ENCODE results near the gene HPSE. TPM values are rescaled to one million over a fixed set of nuclear protein-coding genes. Genes with fewer than 3 reads are reported as not detected.
"Not testable (repeated sequence)": the region's sequence is repeated elsewhere in the genome, so short reads cannot be mapped to it uniquely, and the experiment has no call there.

Gene HPSE
- total and polyA plus RNA-seq, 9 donors: 0.18 to 1.1 (median 0.55) TPM

GRCh38 chr4:83316459-83317165, 18.0 kb downstream of the HPSE start:
- H3K27ac ChIP-seq (ENCODE audit: low read length): no peak overlapping the region

GRCh38 chr4:83315341-83315870, 19.2 kb downstream of the HPSE start:
- Histone ChIP-seq H3K9me3 (replicated peaks; ENCODE audit: control insufficient read depth, low read depth, low read length) (no peaks in the 10 kb centered on the region), H3K27ac (ENCODE audit: low read length) (no peak overlapping the region), H3K36me3 (ENCODE audit: control insufficient read depth, insufficient read depth, low read length) (no peaks in the 10 kb centered on the region), H3K4me3 (ENCODE audit: low read length) (no peak overlapping the region), H3K4me1 (ENCODE audit: control insufficient read depth, insufficient read depth, low read length) (no peaks in the 10 kb centered on the region), H3K27me3 (ENCODE audit: control insufficient read depth, insufficient read depth, low read length) (no peaks in the 10 kb centered on the region)
- WGBS (ENCODE audit: insufficient coverage): 84% methylated on average over 2 of the region's 4 CpGs
- DNase-seq: no peak

More at GRCh38 chr4:83316459-83317165, 18.0 kb downstream of the HPSE start:
- H3K36me3 ChIP-seq (ENCODE audit: control insufficient read depth, insufficient read depth, low read length): no peaks in the 10 kb centered on the region
- no peak for DNase-seq
- no peaks in the 10 kb centered on the region for H3K27me3 ChIP-seq (ENCODE audit: control insufficient read depth, insufficient read depth, low read length)
- 86% methylated on average over 2 of the region's 13 CpGs for whole genome bisulfite sequencing (ENCODE audit: insufficient coverage)
- H3K9me3 ChIP-seq (replicated peaks; ENCODE audit: control insufficient read depth, low read depth, low read length): no peaks in the 10 kb centered on the region
- no peaks in the 10 kb centered on the region for H3K4me1 ChIP-seq (ENCODE audit: control insufficient read depth, insufficient read depth, low read length)
- no peak overlapping the region for H3K4me3 ChIP-seq (ENCODE audit: low read length)

- WGBS (ENCODE audit: insufficient coverage): no CpG with 5 or more reads among the region's 4 CpGs
- no peaks in the 10 kb centered on the region for H3K27me3 ChIP-seq (ENCODE audit: control insufficient read depth, insufficient read depth, low read length)
- H3K4me3 ChIP-seq (ENCODE audit: low read length): no peak overlapping the region
- H3K9me3 ChIP-seq (replicated peaks; ENCODE audit: control insufficient read depth, low read depth, low read length): no peaks in the 10 kb centered on the region
- no peaks in the 10 kb centered on the region for H3K4me1 ChIP-seq (ENCODE audit: control insufficient read depth, insufficient read depth, low read length)
- no peak overlapping the region for H3K27ac ChIP-seq (ENCODE audit: low read length)
- DNase-seq: no peak
- no peaks in the 10 kb centered on the region for H3K36me3 ChIP-seq (ENCODE audit: control insufficient read depth, insufficient read depth, low read length)
Measured at GRCh38 chr4:83308672-83309071, 26.0 kb downstream of the HPSE start.

- Histone ChIP-seq H3K27ac (ENCODE audit: low read length) (no peak overlapping the region), H3K4me3 (ENCODE audit: low read length) (no peak overlapping the region), H3K36me3 (ENCODE audit: control insufficient read depth, insufficient read depth, low read length) (no peaks in the 10 kb centered on the region), H3K9me3 (replicated peaks; ENCODE audit: control insufficient read depth, low read depth, low read length) (no peaks in the 10 kb centered on the region), H3K4me1 (ENCODE audit: control insufficient read depth, insufficient read depth, low read length) (no peaks in the 10 kb centered on the region), H3K27me3 (ENCODE audit: control insufficient read depth, insufficient read depth, low read length) (no peaks in the 10 kb centered on the region)
- no peak for DNase-seq
- WGBS (ENCODE audit: insufficient coverage): no CpG with 5 or more reads among the region's 7 CpGs
Measured at GRCh38 chr4:83307920-83308319, 26.7 kb downstream of the HPSE start.

DNA sequence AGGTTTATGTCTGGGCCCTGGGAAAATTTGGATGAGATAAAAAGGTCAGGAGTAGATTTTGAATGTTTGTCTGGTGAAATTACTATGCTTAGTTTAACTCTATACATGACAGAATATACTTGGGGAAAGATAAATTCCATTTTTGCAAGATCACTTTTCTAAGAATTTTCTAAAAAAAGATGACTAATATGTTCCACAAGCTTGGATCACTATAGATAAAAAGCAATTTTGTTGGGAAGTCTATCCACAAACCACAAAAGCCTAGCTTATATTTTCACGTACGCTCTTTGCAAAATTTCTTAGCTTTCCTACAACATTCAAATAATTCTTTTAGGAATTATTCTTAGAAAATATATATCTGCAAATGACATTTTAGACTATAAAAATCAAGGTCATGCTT, 29.5 kb downstream of the HPSE start:
- no CpG with 5 or more reads among the region's 2 CpGs for WGBS (ENCODE audit: insufficient coverage)
- no peak for DNase-seq

GRCh38 chr4:83297548-83298260, 36.9 kb downstream of the HPSE start:
- Histone ChIP-seq H3K9me3 (replicated peaks; ENCODE audit: control insufficient read depth, low read depth, low read length) (no peaks in the 10 kb centered on the region), H3K27ac (ENCODE audit: low read length) (no peak overlapping the region), H3K36me3 (ENCODE audit: control insufficient read depth, insufficient read depth, low read length) (no peaks in the 10 kb centered on the region), H3K4me1 (ENCODE audit: control insufficient read depth, insufficient read depth, low read length) (no peaks in the 10 kb centered on the region), H3K27me3 (ENCODE audit: control insufficient read depth, insufficient read depth, low read length) (no peaks in the 10 kb centered on the region), H3K4me3 (ENCODE audit: low read length) (no peak overlapping the region)
- 75% methylated on average over 1 of the region's 3 CpGs for WGBS (ENCODE audit: insufficient coverage)
- DNase-seq: no peak

More for the DNA sequence above, 29.5 kb downstream of the HPSE start:
- Histone ChIP-seq H3K36me3 (ENCODE audit: control insufficient read depth, insufficient read depth, low read length) (no peaks in the 10 kb centered on the region), H3K27ac (ENCODE audit: low read length) (no peak overlapping the region), H3K4me3 (ENCODE audit: low read length) (no peak overlapping the region), H3K4me1 (ENCODE audit: control insufficient read depth, insufficient read depth, low read length) (no peaks in the 10 kb centered on the region), H3K27me3 (ENCODE audit: control insufficient read depth, insufficient read depth, low read length) (no peaks in the 10 kb centered on the region), H3K9me3 (replicated peaks; ENCODE audit: control insufficient read depth, low read depth, low read length) (no peaks in the 10 kb centered on the region)

DNA sequence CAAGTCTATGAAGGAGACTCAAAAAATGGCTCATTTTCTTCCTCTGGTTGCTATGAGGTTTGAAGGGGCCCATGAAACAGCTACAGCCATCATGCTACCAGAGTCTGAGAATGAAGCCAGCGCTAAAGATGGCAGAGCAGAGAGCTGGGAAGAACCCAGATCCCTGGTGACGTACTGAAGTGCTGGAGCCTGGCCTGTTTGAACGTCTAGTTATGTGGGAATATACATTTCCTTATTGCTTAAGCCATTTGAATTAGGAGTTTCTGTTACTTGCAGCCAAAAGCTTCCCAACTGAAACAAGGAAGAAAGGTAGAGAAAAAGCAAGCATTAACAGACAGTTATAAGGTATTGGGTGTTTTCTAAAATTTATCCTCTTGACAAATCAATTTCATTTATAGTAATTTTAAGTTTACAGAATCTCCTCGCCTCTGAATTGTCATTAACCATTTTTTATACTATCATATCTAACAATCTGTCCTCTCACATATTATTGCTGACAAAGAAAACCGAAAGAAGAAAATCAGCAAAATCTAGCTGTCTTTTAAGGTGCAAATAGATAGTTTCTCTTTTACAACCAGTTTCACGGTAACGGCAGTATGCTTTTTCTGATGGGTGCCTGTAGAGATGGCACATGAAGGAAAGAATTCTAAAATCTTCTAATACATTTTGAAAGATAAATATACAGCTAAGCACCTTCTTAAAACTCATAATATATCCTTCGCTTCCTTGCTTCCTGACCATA, 41.2 kb downstream of the HPSE start:
- no CpG with 5 or more reads among the region's 8 CpGs for WGBS (ENCODE audit: insufficient coverage)
- DNase-seq: no peak

GRCh38 chr4:83290059-83290774, 44.4 kb downstream of the HPSE start:
- H3K36me3 ChIP-seq (ENCODE audit: control insufficient read depth, insufficient read depth, low read length); H3K27ac ChIP-seq (ENCODE audit: low read length); H3K4me3 ChIP-seq (ENCODE audit: low read length); DNase-seq; H3K27me3 ChIP-seq (ENCODE audit: control insufficient read depth, insufficient read depth, low read length); H3K9me3 ChIP-seq (replicated peaks; ENCODE audit: control insufficient read depth, low read depth, low read length); H3K4me1 ChIP-seq (ENCODE audit: control insufficient read depth, insufficient read depth, low read length): not testable (repeated sequence)
- 100% methylated on average over 1 of the region's 3 CpGs for WGBS (ENCODE audit: insufficient coverage)

More for the DNA sequence above, 41.2 kb downstream of the HPSE start:
- H3K4me3 ChIP-seq (ENCODE audit: low read length): no peak overlapping the region
- no peak overlapping the region for H3K27ac ChIP-seq (ENCODE audit: low read length)
- H3K27me3 ChIP-seq (ENCODE audit: control insufficient read depth, insufficient read depth, low read length): no peaks in the 10 kb centered on the region
- H3K4me1 ChIP-seq (ENCODE audit: control insufficient read depth, insufficient read depth, low read length): no peaks in the 10 kb centered on the region
- no peaks in the 10 kb centered on the region for H3K9me3 ChIP-seq (replicated peaks; ENCODE audit: control insufficient read depth, low read depth, low read length)
- H3K36me3 ChIP-seq (ENCODE audit: control insufficient read depth, insufficient read depth, low read length): no peaks in the 10 kb centered on the region

DNA sequence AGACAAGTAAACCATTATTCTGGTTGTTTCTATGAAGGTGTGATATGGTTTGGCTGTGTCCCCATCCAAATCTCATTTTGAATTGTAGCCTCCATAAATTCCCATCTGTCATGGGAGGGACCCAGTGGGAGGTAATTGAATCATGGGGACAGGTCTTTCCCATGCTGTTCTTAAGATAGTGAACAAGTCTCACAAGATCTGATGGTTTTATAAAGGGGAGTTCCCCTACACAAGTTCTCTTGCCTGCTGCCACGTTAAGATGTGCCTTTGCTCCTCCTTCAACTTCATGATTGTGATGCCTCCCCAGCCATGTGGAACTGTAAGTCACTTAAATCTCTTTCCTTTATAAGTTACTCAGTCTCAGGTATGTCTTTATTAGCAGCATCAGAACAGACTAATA, 46.3 kb downstream of the HPSE start:
- not testable (repeated sequence) for H3K4me3 ChIP-seq (ENCODE audit: low read length); H3K9me3 ChIP-seq (replicated peaks; ENCODE audit: control insufficient read depth, low read depth, low read length); H3K36me3 ChIP-seq (ENCODE audit: control insufficient read depth, insufficient read depth, low read length); H3K27ac ChIP-seq (ENCODE audit: low read length); H3K4me1 ChIP-seq (ENCODE audit: control insufficient read depth, insufficient read depth, low read length); H3K27me3 ChIP-seq (ENCODE audit: control insufficient read depth, insufficient read depth, low read length); DNase-seq
- WGBS (ENCODE audit: insufficient coverage): no CpG with 5 or more reads among the region's 1 CpG

Data from muscle of leg (tissue), 11 donors.